Effector memory CD8-positive, alpha-beta T cell (primary cell): ENCODE data around the gene ZBTB32.
A peak's percentile ranks its signal among the peaks of the same experiment; 100 is the strongest.
"Not testable (repeated sequence)": the region's sequence is repeated elsewhere in the genome, so short reads cannot be mapped to it uniquely, and the experiment has no call there.

Source experiments
- ATAC-seq: fragments of 150-1000 bp; cut with Tn5 transposase; replicated peaks from 2 replicates; pipeline ENCODE4 v1.10.0; 2021; ENCODE audit warnings: mild to moderate bottlenecking, moderate library complexity
- DNase-seq, 3 experiments: peaks; one replicate each; pipeline ENCODE4 v3.0.0; 2021
- H3K27ac Mint-ChIP-seq, 2 donors: one replicate each; pipeline ENCODE4 v1.8.0; 2022; ENCODE audit warnings: mild to moderate bottlenecking in 2 of 2, mixed read lengths in 2 of 2, moderate library complexity in 2 of 2
- H3K27me3 Mint-ChIP-seq, 2 donors: one replicate each; pipeline ENCODE4 v1.8.0; 2022; ENCODE audit warnings: mixed read lengths in 2 of 2
- H3K36me3 Mint-ChIP-seq: one replicate; pipeline ENCODE4 v1.8.0; 2022; ENCODE audit warnings: mild to moderate bottlenecking, moderate library complexity, mixed read lengths; ENCODE audit not compliant: insufficient read depth
- H3K4me1 Mint-ChIP-seq, 2 donors: one replicate each; pipeline ENCODE4 v1.8.0; 2022; ENCODE audit warnings: low read depth in 2 of 2, mixed read lengths in 2 of 2
- H3K4me3 Mint-ChIP-seq, 2 donors: one replicate each; pipeline ENCODE4 v1.8.0; 2022; ENCODE audit warnings: mild to moderate bottlenecking in 2 of 2, mixed read lengths in 2 of 2, moderate library complexity in 2 of 2
- H3K9me3 Mint-ChIP-seq, 2 donors: one replicate each; pipeline ENCODE4 v1.8.0; 2022; ENCODE audit warnings: mixed read lengths in 2 of 2
- total RNA-seq, 9 experiments: gene quantifications; one replicate each; lab custom pipeline; 2026; lab: John Stamatoyannopoulos, UW

The ZBTB32 gene
- total RNA-seq, result 0.78 to 99.7 (median 11.4) reads per million in 9 experiments

- no peak within 1 kb of the TSS for H3K4me3 Mint-ChIP-seq
- peaks cover 5 to 7% of the 10 kb centered on the region in 2 donors for H3K4me1 Mint-ChIP-seq
- no peak within 1 kb of the TSS for H3K27ac Mint-ChIP-seq
- no peaks in the 10 kb centered on the region for H3K9me3 Mint-ChIP-seq
- peaks cover 6% of the 10 kb centered on the region for H3K36me3 Mint-ChIP-seq
- peaks cover 0 to 9% of the 10 kb centered on the region in 2 donors for H3K27me3 Mint-ChIP-seq
- no peak for ATAC-seq
- DNase-seq, result no peak
Observed at GRCh38 chr19:35704218-35704617, at the start of gene ZBTB32. Gene ZBTB32 (plus strand): TSS chr19:35704558. CDS start chr19:35714627, 10,069 bp downstream.

GRCh38 chr19:35654828-35655227 is 49.5 kb upstream of the ZBTB32 start:
- not testable (repeated sequence) for DNase-seq, H3K27me3 Mint-ChIP-seq, H3K27ac Mint-ChIP-seq, ATAC-seq, H3K9me3 Mint-ChIP-seq, H3K4me3 Mint-ChIP-seq
- H3K36me3 Mint-ChIP-seq, result peaks cover 96% of the 10 kb centered on the region
- peaks cover 10 to 16% of the 10 kb centered on the region in 2 donors for H3K4me1 Mint-ChIP-seq

GRCh38 chr19:35655600-35655999 is 48.8 kb upstream of the ZBTB32 start:
- Mint-ChIP-seq H3K4me3 (no peak overlapping the region), H3K36me3 (peaks cover 98% of the 10 kb centered on the region), H3K9me3 (no peaks in the 10 kb centered on the region), H3K27ac (no peak overlapping the region), H3K4me1 (peaks cover 10 to 16% of the 10 kb centered on the region in 2 donors), H3K27me3 (no peaks in the 10 kb centered on the region)
- no peak for DNase-seq
- no peak for ATAC-seq

GRCh38 chr19:35656700-35657099 is 47.7 kb upstream of the ZBTB32 start:
- Mint-ChIP-seq H3K27me3 (no peaks in the 10 kb centered on the region), H3K9me3 (no peaks in the 10 kb centered on the region), H3K4me3 (no peak overlapping the region), H3K36me3 (peaks cover 97% of the 10 kb centered on the region), H3K27ac (peak overlapping the region in 1 of 2 donors; percentile 60), H3K4me1 (peaks cover 4 to 11% of the 10 kb centered on the region in 2 donors)
- ATAC-seq, result no peak
- DNase-seq, result no peak

GRCh38 chr19:35657904-35658700 is 46.3 kb upstream of the ZBTB32 start:
- Mint-ChIP-seq H3K4me3 (no peak overlapping the region), H3K27ac (no peak overlapping the region), H3K9me3 (no peaks in the 10 kb centered on the region), H3K36me3 (peaks cover 94% of the 10 kb centered on the region), H3K4me1 (peaks cover 3 to 11% of the 10 kb centered on the region in 2 donors), H3K27me3 (no peaks in the 10 kb centered on the region)
- ATAC-seq, result no peak
- no peak for DNase-seq

- ATAC-seq (no peak), DNase-seq (no peak)
- H3K27me3 Mint-ChIP-seq, result no peaks in the 10 kb centered on the region
- peaks cover 60% of the 10 kb centered on the region for H3K36me3 Mint-ChIP-seq
- peak overlapping the region in 1 of 2 donors; percentile 41 for H3K27ac Mint-ChIP-seq
- no peaks in the 10 kb centered on the region for H3K9me3 Mint-ChIP-seq
- H3K4me3 Mint-ChIP-seq, result no peak overlapping the region
- peaks cover 3 to 4% of the 10 kb centered on the region in 2 donors for H3K4me1 Mint-ChIP-seq
Observed at GRCh38 chr19:35661995-35662340, 42.4 kb upstream of the ZBTB32 start.

- no peak for ATAC-seq
- Mint-ChIP-seq H3K36me3 (peaks cover 40% of the 10 kb centered on the region), H3K4me3 (no peak overlapping the region), H3K4me1 (no peaks in the 10 kb centered on the region), H3K27ac (no peak overlapping the region), H3K27me3 (peaks cover 0 to 3% of the 10 kb centered on the region in 2 donors), H3K9me3 (no peaks in the 10 kb centered on the region)
- DNase-seq, result no peak
Observed at GRCh38 chr19:35663981-35664380, 40.4 kb upstream of the ZBTB32 start.

GRCh38 chr19:35665157-35665556 is 39.2 kb upstream of the ZBTB32 start:
- no peak for ATAC-seq
- Mint-ChIP-seq H3K9me3 (no peaks in the 10 kb centered on the region), H3K36me3 (peaks cover 29% of the 10 kb centered on the region), H3K27ac (no peak overlapping the region), H3K4me3 (no peak overlapping the region), H3K4me1 (no peaks in the 10 kb centered on the region), H3K27me3 (peaks cover 7 to 15% of the 10 kb centered on the region in 2 donors)
- DNase-seq, result no peak

- H3K4me1 Mint-ChIP-seq, result no peaks in the 10 kb centered on the region
- ATAC-seq, result no peak
- no peaks in the 10 kb centered on the region for H3K9me3 Mint-ChIP-seq
- H3K27me3 Mint-ChIP-seq, result peaks cover 8 to 19% of the 10 kb centered on the region in 2 donors
- H3K27ac Mint-ChIP-seq, result no peak overlapping the region
- no peak overlapping the region for H3K4me3 Mint-ChIP-seq
- peaks cover 24% of the 10 kb centered on the region for H3K36me3 Mint-ChIP-seq
- no peak for DNase-seq
Observed at GRCh38 chr19:35665604-35666003, 38.8 kb upstream of the ZBTB32 start.

GRCh38 chr19:35666251-35666913 is 38.0 kb upstream of the ZBTB32 start, which contains the start of gene UPK1A:
Gene UPK1A (plus strand): TSS chr19:35666517. CDS start chr19:35666813, 296 bp downstream.
- H3K27ac Mint-ChIP-seq, result no peak within 1 kb of the TSS
- peaks cover 11 to 26% of the 10 kb centered on the region in 2 donors for H3K27me3 Mint-ChIP-seq
- H3K36me3 Mint-ChIP-seq, result peaks cover 19% of the 10 kb centered on the region
- no peak for ATAC-seq
- H3K9me3 Mint-ChIP-seq, result no peaks in the 10 kb centered on the region
- H3K4me1 Mint-ChIP-seq, result no peaks in the 10 kb centered on the region
- no peak for DNase-seq
- no peak within 1 kb of the TSS for H3K4me3 Mint-ChIP-seq

- peaks cover 7 to 9% of the 10 kb centered on the region in 2 donors for H3K4me1 Mint-ChIP-seq
- ATAC-seq, result no peak
- H3K9me3 Mint-ChIP-seq, result no peaks in the 10 kb centered on the region
- peaks cover 5% of the 10 kb centered on the region for H3K36me3 Mint-ChIP-seq
- H3K27ac Mint-ChIP-seq, result no peak overlapping the region
- DNase-seq, result no peak
- peaks cover 20 to 49% of the 10 kb centered on the region in 2 donors for H3K27me3 Mint-ChIP-seq
- no peak overlapping the region for H3K4me3 Mint-ChIP-seq
Observed at GRCh38 chr19:35669566-35669965, 34.8 kb upstream of the ZBTB32 start.

GRCh38 chr19:35669974-35670373 is 34.4 kb upstream of the ZBTB32 start:
- Mint-ChIP-seq H3K36me3 (peaks cover 5% of the 10 kb centered on the region), H3K4me1 (peaks cover 7 to 9% of the 10 kb centered on the region in 2 donors), H3K9me3 (no peaks in the 10 kb centered on the region), H3K27ac (no peak overlapping the region), H3K27me3 (peaks cover 20 to 49% of the 10 kb centered on the region in 2 donors), H3K4me3 (no peak overlapping the region)
- no peak for DNase-seq
- no peak for ATAC-seq

- H3K36me3 Mint-ChIP-seq, result peaks cover 5% of the 10 kb centered on the region
- no peak for ATAC-seq
- H3K4me3 Mint-ChIP-seq, result no peak overlapping the region
- H3K27me3 Mint-ChIP-seq, result peaks cover 21 to 53% of the 10 kb centered on the region in 2 donors
- no peak for DNase-seq
- peaks cover 7 to 9% of the 10 kb centered on the region in 2 donors for H3K4me1 Mint-ChIP-seq
- H3K27ac Mint-ChIP-seq, result no peak overlapping the region
- no peaks in the 10 kb centered on the region for H3K9me3 Mint-ChIP-seq
Observed at GRCh38 chr19:35670686-35671085, 33.7 kb upstream of the ZBTB32 start.

- Mint-ChIP-seq H3K27me3 (peaks cover 27 to 64% of the 10 kb centered on the region in 2 donors), H3K4me3 (no peak overlapping the region), H3K9me3 (no peaks in the 10 kb centered on the region), H3K36me3 (peaks cover 7% of the 10 kb centered on the region), H3K27ac (no peak overlapping the region), H3K4me1 (peaks cover 7 to 9% of the 10 kb centered on the region in 2 donors)
- DNase-seq (no peak), ATAC-seq (no peak)
Observed at GRCh38 chr19:35671818-35672217, 32.5 kb upstream of the ZBTB32 start.
